DMS153 treated with DMSO at 0.1 percent for 48 hours (cell line): ENCODE results near the gene TP53I11.
A peak's percentile ranks its signal among the peaks of the same experiment; 100 is the strongest.

Experiments
- DNase-seq: peaks from one replicate; lab custom pipeline; 2025; ENCODE audit not compliant: unreplicated experiment; lab: John Stamatoyannopoulos, UW

The TP53I11 gene

GRCh38 chr11:44959064-44959463 lies 8.4 kb upstream of the TP53I11 start:
- DNase-seq = no peak

GRCh38 chr11:44957776-44958564 lies 7.3 kb upstream of the TP53I11 start:
- no peak for DNase-seq

- DNase-seq = no peak
Measured at GRCh38 chr11:44957040-44957515, 6.4 kb upstream of the TP53I11 start.

- no peak for DNase-seq
Measured at GRCh38 chr11:44955015-44955738, 4.5 kb upstream of the TP53I11 start.

- DNase-seq = no peak
Measured at GRCh38 chr11:44954051-44954906, 3.6 kb upstream of the TP53I11 start.

GRCh38 chr11:44952500-44953260 lies 2.0 kb upstream of the TP53I11 start:
- DNase-seq = no peak

- DNase-seq = no peak
Measured at GRCh38 chr11:44952082-44952481, 1.4 kb upstream of the TP53I11 start.

- DNase-seq = peak; percentile 27
Measured at GRCh38 chr11:44950031-44950624, 555 bp downstream of the TP53I11 start.

GRCh38 chr11:44949160-44950030 lies 1.3 kb downstream of the TP53I11 start:
- no peak for DNase-seq

GRCh38 chr11:44948155-44948554 lies 2.5 kb downstream of the TP53I11 start:
- DNase-seq = no peak

- DNase-seq = no peak
Measured at GRCh38 chr11:44947114-44947513, 3.6 kb downstream of the TP53I11 start.

GRCh38 chr11:44946263-44946662 lies 4.4 kb downstream of the TP53I11 start:
- no peak for DNase-seq

- DNase-seq = no peak
Measured at GRCh38 chr11:44945666-44946065, 5.0 kb downstream of the TP53I11 start.

- no peak for DNase-seq
Measured at GRCh38 chr11:44944853-44945235, 5.8 kb downstream of the TP53I11 start.

GRCh38 chr11:44944181-44944852 lies 6.4 kb downstream of the TP53I11 start:
- DNase-seq = no peak

GRCh38 chr11:44943696-44944095 lies 7.0 kb downstream of the TP53I11 start:
- peak; percentile 32 for DNase-seq

- no peak for DNase-seq
Measured at GRCh38 chr11:44943118-44943517, 7.6 kb downstream of the TP53I11 start.

GRCh38 chr11:44942029-44942955 lies 8.4 kb downstream of the TP53I11 start:
- DNase-seq = no peak
